ENCODE data around the gene RBFOX2. TPM values are rescaled to one million over a fixed set of nuclear protein-coding genes. Genes with fewer than 3 reads are reported as not detected.
A peak's percentile ranks its signal among the peaks of the same experiment; 100 is the strongest.

Gene RBFOX2
- total and polyA plus RNA-seq, 2 of the 13 experiments (the other 11 are each of a cell fraction or from before 2014, with no cell fraction given), result 37.3 to 40.4 TPM

DNA sequence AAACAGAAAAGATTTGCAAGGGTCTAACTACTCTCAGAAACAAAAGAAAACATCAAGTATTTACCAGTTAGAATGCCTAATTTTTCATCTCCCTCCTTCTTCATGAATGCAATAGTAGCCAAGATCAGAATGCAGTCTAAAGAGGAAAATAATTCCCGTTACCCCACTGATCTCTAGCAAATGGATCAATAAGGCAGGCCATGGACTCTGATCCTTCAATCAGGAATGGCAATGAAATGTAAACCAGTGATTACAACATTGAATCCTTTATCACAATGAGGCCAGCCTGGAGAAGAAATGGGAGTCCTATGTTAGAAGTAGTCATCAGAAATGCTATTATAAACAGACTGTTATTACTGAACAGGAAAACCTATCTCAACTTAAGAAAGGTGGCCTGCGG lies 204.4 kb downstream of the RBFOX2 start (continued):
- TF ChIP-seq, protein P1, sequence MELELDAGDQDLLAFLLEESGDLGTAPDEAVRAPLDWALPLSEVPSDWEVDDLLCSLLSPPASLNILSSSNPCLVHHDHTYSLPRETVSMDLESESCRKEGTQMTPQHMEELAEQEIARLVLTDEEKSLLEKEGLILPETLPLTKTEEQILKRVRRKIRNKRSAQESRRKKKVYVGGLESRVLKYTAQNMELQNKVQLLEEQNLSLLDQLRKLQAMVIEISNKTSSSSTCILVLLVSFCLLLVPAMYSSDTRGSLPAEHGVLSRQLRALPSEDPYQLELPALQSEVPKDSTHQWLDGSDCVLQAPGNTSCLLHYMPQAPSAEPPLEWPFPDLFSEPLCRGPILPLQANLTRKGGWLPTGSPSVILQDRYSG (CRISPR knock-in tag; IDR thresholded peaks at IDR 0.05), result no peak
- no peak for TF ChIP-seq TSC22D2 (CRISPR knock-in tag; IDR thresholded peaks at IDR 0.05; ENCODE audit: borderline replicate concordance)
- TF ChIP-seq, protein P2, sequence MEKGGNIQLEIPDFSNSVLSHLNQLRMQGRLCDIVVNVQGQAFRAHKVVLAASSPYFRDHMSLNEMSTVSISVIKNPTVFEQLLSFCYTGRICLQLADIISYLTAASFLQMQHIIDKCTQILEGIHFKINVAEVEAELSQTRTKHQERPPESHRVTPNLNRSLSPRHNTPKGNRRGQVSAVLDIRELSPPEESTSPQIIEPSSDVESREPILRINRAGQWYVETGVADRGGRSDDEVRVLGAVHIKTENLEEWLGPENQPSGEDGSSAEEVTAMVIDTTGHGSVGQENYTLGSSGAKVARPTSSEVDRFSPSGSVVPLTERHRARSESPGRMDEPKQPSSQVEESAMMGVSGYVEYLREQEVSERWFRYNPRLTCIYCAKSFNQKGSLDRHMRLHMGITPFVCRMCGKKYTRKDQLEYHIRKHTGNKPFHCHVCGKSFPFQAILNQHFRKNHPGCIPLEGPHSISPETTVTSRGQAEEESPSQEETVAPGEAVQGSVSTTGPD (CRISPR knock-in tag; IDR thresholded peaks at IDR 0.05), result no peak
- TF ChIP-seq CCAR2 (optimal IDR thresholded peaks at IDR 0.05; ENCODE audit: low read depth, low read length), result no peak
- TF ChIP-seq ZNF235 (CRISPR knock-in tag; IDR thresholded peaks at IDR 0.05; ENCODE audit: borderline replicate concordance), result no peak
- no peak for TF ChIP-seq MAZ (IDR thresholded peaks at IDR 0.05; ENCODE audit: borderline replicate concordance, low read depth, low read length)
- 0 out of 2 replicates have a peak, but pooled peaks have one; percentile 30 for TF ChIP-seq MAZ (CRISPR knock-in tag; IDR thresholded peaks at IDR 0.05; ENCODE audit: low read depth)
- no peak for TF ChIP-seq ZNF256 (CRISPR knock-in tag; conservative IDR thresholded peaks at IDR 0.05)
- TF ChIP-seq TBP (CRISPR knock-in tag; IDR thresholded peaks at IDR 0.05), result no peak
- no peak for TF ChIP-seq SMARCE1 (IDR thresholded peaks at IDR 0.05; ENCODE audit: borderline replicate concordance)
- no peak for TF ChIP-seq YY1 (IDR thresholded peaks at IDR 0.05; ENCODE audit: insufficient read depth, insufficient replicate concordance, low read depth, low read length)
- TF ChIP-seq ZNF660 (CRISPR knock-in tag; IDR thresholded peaks at IDR 0.05; ENCODE audit: borderline replicate concordance, low read depth), result no peak
- TF ChIP-seq, protein P3, sequence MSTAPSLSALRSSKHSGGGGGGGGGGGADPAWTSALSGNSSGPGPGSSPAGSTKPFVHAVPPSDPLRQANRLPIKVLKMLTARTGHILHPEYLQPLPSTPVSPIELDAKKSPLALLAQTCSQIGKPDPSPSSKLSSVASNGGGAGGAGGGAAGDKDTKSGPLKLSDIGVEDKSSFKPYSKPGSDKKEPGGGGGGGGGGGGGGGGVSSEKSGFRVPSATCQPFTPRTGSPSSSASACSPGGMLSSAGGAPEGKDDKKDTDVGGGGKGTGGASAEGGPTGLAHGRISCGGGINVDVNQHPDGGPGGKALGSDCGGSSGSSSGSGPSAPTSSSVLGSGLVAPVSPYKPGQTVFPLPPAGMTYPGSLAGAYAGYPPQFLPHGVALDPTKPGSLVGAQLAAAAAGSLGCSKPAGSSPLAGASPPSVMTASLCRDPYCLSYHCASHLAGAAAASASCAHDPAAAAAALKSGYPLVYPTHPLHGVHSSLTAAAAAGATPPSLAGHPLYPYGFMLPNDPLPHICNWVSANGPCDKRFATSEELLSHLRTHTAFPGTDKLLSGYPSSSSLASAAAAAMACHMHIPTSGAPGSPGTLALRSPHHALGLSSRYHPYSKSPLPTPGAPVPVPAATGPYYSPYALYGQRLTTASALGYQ (CRISPR knock-in tag; IDR thresholded peaks at IDR 0.05), result no peak
- no peak for TF ChIP-seq ZNF780A (CRISPR knock-in tag; IDR thresholded peaks at IDR 0.05)
- no peak for TF ChIP-seq MLLT10 (CRISPR knock-in tag; IDR thresholded peaks at IDR 0.05)
- TF ChIP-seq ZNF605 (CRISPR knock-in tag; IDR thresholded peaks at IDR 0.05), result no peak
- TF ChIP-seq SSRP1 (CRISPR knock-in tag; IDR thresholded peaks at IDR 0.05), result no peak
- TF ChIP-seq KDM1A (CRISPR knock-in tag; IDR thresholded peaks at IDR 0.05), result no peak
- TF ChIP-seq GATA4 (IDR thresholded peaks at IDR 0.05; ENCODE audit: borderline replicate concordance, low read depth), result no peak
- no peak for TF ChIP-seq ZNF230 (CRISPR knock-in tag; IDR thresholded peaks at IDR 0.05)
- TF ChIP-seq ZSCAN21 (CRISPR knock-in tag; IDR thresholded peaks at IDR 0.05; ENCODE audit: borderline replicate concordance), result no peak
- TF ChIP-seq, protein P4, sequence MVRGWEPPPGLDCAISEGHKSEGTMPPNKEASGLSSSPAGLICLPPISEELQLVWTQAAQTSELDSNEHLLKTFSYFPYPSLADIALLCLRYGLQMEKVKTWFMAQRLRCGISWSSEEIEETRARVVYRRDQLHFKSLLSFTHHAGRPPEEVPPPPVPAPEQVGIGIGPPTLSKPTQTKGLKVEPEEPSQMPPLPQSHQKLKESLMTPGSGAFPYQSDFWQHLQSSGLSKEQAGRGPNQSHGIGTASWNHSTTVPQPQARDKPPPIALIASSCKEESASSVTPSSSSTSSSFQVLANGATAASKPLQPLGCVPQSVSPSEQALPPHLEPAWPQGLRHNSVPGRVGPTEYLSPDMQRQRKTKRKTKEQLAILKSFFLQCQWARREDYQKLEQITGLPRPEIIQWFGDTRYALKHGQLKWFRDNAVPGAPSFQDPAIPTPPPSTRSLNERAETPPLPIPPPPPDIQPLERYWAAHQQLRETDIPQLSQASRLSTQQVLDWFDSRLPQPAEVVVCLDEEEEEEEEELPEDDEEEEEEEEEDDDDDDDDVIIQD (CRISPR knock-in tag; IDR thresholded peaks at IDR 0.05; ENCODE audit: low read depth), result peak; percentile 67; the same call in 1 of the 2 replicates
- TF ChIP-seq SPEN (CRISPR knock-in tag; IDR thresholded peaks at IDR 0.05; ENCODE audit: low read depth), result no peak
- TF ChIP-seq SRY (CRISPR knock-in tag; IDR thresholded peaks at IDR 0.05), result no peak
- no peak for TF ChIP-seq MEIS1 (CRISPR knock-in tag; IDR thresholded peaks at IDR 0.05; ENCODE audit: borderline replicate concordance)
- no peak for TF ChIP-seq ZFX (CRISPR knock-in tag; IDR thresholded peaks at IDR 0.05; ENCODE audit: low read depth)
- TF ChIP-seq RELA (CRISPR knock-in tag; IDR thresholded peaks at IDR 0.05), result no peak
- peak; percentile 28; the same call in 1 of the 2 replicates for TF ChIP-seq TCF7 (IDR thresholded peaks at IDR 0.05; ENCODE audit: low read depth)
